HCT116 (cell line): ENCODE measurements around the gene CHRNA9. TPM values are rescaled to one million over a fixed set of nuclear protein-coding genes. Genes with fewer than 3 reads are reported as not detected.

Experiments
- ATAC-seq: fragments of 200-7000 bp; cut with Tn5 transposase; 2 replicates; pipeline ENCODE4 v1.9.1; 2020; ENCODE audit warnings: mild to moderate bottlenecking, moderate library complexity
- BruUV-seq: library from RNA; stranded (reverse); fragments of 400-500 nt; replicated peaks from 2 replicates; lab custom pipeline; 2021; lab: Mats Ljungman, UMichigan
- CTCF ChIA-PET: fragments of 300-600 bp; sonication (Branson Sonifier 250); formaldehyde crosslinking; loops from one replicate; lab custom pipeline; 2021; ENCODE audit warnings: antibody characterized with exemption; lab: Charles Lee
- POLR2A ChIA-PET: fragments of 300-600, 350-600 bp; sonication (Branson Sonifier 250); formaldehyde crosslinking; loops from one replicate; lab custom pipeline; 2021; ENCODE audit warnings: antibody characterized with exemption; lab: Charles Lee
- RAD21 ChIA-PET, 2 experiments: fragments of 300-600 bp; sonication (Branson Sonifier 250); formaldehyde crosslinking; loops; one replicate each; lab custom pipeline; 2023; ENCODE audit warnings: low total read pairs in 2 of 2; ENCODE audit not compliant: uncharacterized antibody in 2 of 2, unreplicated experiment in 2 of 2, low non-redundant PET in 1 of 2; lab: Charles Lee
- DNase-seq: peaks from one replicate; pipeline ENCODE4 v3.0.0-alpha.2; 2010; ENCODE audit warnings: low read depth, low spot score
- H2AFZ ChIP-seq: fragments of 200-600 bp; shearing (Covaris generic), sonication (generic); 2 replicates; pipeline ENCODE4 v1.6.1; 2017; ENCODE audit warnings: low read depth, mixed run types, mixed read lengths, antibody characterized with exemption, low read length; ENCODE audit not compliant: poor library complexity, severe bottlenecking
- H3K27ac ChIP-seq: 2 replicates; pipeline ENCODE4 v1.5.1; 2012; ENCODE audit warnings: low read depth, low read length
- H3K27me3 ChIP-seq: fragments of 200-600 bp; sonication (generic); 2 replicates; pipeline ENCODE4 v1.6.1; 2016; ENCODE audit warnings: mixed run types, low read length, mixed read lengths; ENCODE audit not compliant: insufficient read depth
- H3K36me3 ChIP-seq, 2 experiments: fragments of 200-500 bp in 1 of 2; fragments of 200-600 bp in 1 of 2; sonication (Bioruptor generic) in 1 of 2; sonication (generic) in 1 of 2; 2 replicates each; pipeline versions ENCODE4 v1.5.1 to v1.6.1; 2014 to 2016; ENCODE audit warnings: low read length in 2 of 2, inconsistent platforms in 1 of 2, mixed read lengths in 1 of 2, mixed run types in 1 of 2; ENCODE audit not compliant: insufficient read depth in 2 of 2, control insufficient read depth in 1 of 2
- H3K4me1 ChIP-seq, 2 experiments: fragments of 200-600 bp in 1 of 2; sonication (generic) in 1 of 2; 2 replicates each; pipeline versions ENCODE4 v1.5.1 to v1.6.1; 2012 to 2017; ENCODE audit warnings: low read length in 2 of 2, inconsistent platforms in 1 of 2, mild to moderate bottlenecking in 1 of 2, mixed read lengths in 1 of 2, mixed run types in 1 of 2, moderate library complexity in 1 of 2; ENCODE audit not compliant: insufficient read depth in 2 of 2, control insufficient read depth in 1 of 2
- H3K4me2 ChIP-seq: fragments of 200-600 bp; sonication (generic); 2 replicates; pipeline ENCODE4 v1.6.1; 2017; ENCODE audit warnings: mixed run types, low read length, mixed read lengths
- H3K4me3 ChIP-seq, 2 experiments: fragments of 200-600 bp in 1 of 2; sonication (generic) in 1 of 2; replicated peaks in 1 of 2; 2 replicates each; pipeline ENCODE4 v1.5.1; 2011 to 2016; ENCODE audit warnings: low read length in 2 of 2, control low read depth in 1 of 2, low read depth in 1 of 2, mild to moderate bottlenecking in 1 of 2, mixed read lengths in 1 of 2, mixed run types in 1 of 2
- H3K79me2 ChIP-seq: fragments of 200-600 bp; sonication (generic); 2 replicates; pipeline ENCODE4 v1.6.1; 2017; ENCODE audit warnings: mild to moderate bottlenecking, mixed run types, low read length, moderate library complexity, mixed read lengths; ENCODE audit not compliant: insufficient read depth
- H3K9ac ChIP-seq: fragments of 200-600 bp; sonication (generic); 2 replicates; pipeline ENCODE4 v1.6.1; 2016; ENCODE audit warnings: low read length, mixed read lengths
- H3K9me2 ChIP-seq: fragments of 200-600 bp; sonication (generic), shearing (Covaris generic); 2 replicates; pipeline ENCODE4 v1.6.1; 2017; ENCODE audit warnings: mixed run types, mild to moderate bottlenecking, moderate library complexity; ENCODE audit not compliant: insufficient read depth
- H3K9me3 ChIP-seq, 2 experiments: fragments of 200-500 bp in 1 of 2; fragments of 200-600 bp in 1 of 2; sonication (Bioruptor generic) in 1 of 2; sonication (generic) in 1 of 2; 2 replicates each; pipeline ENCODE4 v1.6.1; 2014 to 2017; ENCODE audit warnings: low read length in 2 of 2, mixed read lengths in 2 of 2, inconsistent platforms in 1 of 2, low read depth in 1 of 2, mild to moderate bottlenecking in 1 of 2, mixed run types in 1 of 2, moderate library complexity in 1 of 2; ENCODE audit not compliant: control insufficient read depth in 1 of 2, insufficient read depth in 1 of 2
- H4K20me1 ChIP-seq: fragments of 200-600 bp; sonication (generic), shearing (Covaris generic); 2 replicates; pipeline ENCODE4 v1.6.1; 2017; ENCODE audit warnings: mixed run types, mild to moderate bottlenecking, moderate library complexity; ENCODE audit not compliant: insufficient read depth
- CBX3 ChIP-seq: IDR thresholded peaks from 2 replicates; pipeline ENCODE4 v1.6.1; 2012; ENCODE audit warnings: low read depth
- CEBPB ChIP-seq: IDR thresholded peaks from 2 replicates; pipeline ENCODE4 v1.6.1; 2012; ENCODE audit warnings: low read depth
- EGR1 ChIP-seq: IDR thresholded peaks from 2 replicates; pipeline ENCODE4 v1.6.1; 2012; ENCODE audit warnings: low read depth
- EZH2phosphoT487 ChIP-seq: fragments of 200-600 bp; IDR thresholded peaks from 2 replicates; pipeline ENCODE4 v1.6.1; 2018; ENCODE audit warnings: antibody characterized with exemption, borderline replicate concordance
- FOSL1 ChIP-seq: IDR thresholded peaks from 2 replicates; pipeline ENCODE4 v1.6.1; 2012; ENCODE audit warnings: low read depth
- POLR2A ChIP-seq: IDR thresholded peaks from 2 replicates; pipeline ENCODE4 v1.7.0; 2011; ENCODE audit warnings: borderline replicate concordance; ENCODE audit not compliant: insufficient read depth, insufficient read length; ENCODE audit errors: extremely low read depth
- REST ChIP-seq: IDR thresholded peaks from 2 replicates; pipeline ENCODE4 v1.6.1; 2012; ENCODE audit warnings: low read depth
- SP1 ChIP-seq: IDR thresholded peaks from 2 replicates; pipeline ENCODE4 v1.6.1; 2012; ENCODE audit warnings: low read depth
- SRF ChIP-seq: IDR thresholded peaks from 2 replicates; pipeline ENCODE4 v1.6.1; 2012; ENCODE audit warnings: low read depth
- TCF7L2 ChIP-seq: IDR thresholded peaks from 2 replicates; pipeline ENCODE4 v1.7.0; 2011; ENCODE audit warnings: borderline replicate concordance, inconsistent platforms; ENCODE audit not compliant: insufficient read depth, insufficient read length; ENCODE audit errors: extremely low read depth
- YY1 ChIP-seq: IDR thresholded peaks from 2 replicates; pipeline ENCODE4 v1.6.1; 2011; ENCODE audit warnings: low read length, low read depth, moderate library complexity, mild to moderate bottlenecking; ENCODE audit not compliant: insufficient replicate concordance; ENCODE audit errors: extremely low read depth
- ZFX ChIP-seq: fragments of 450-650 bp; IDR thresholded peaks from 2 replicates; pipeline ENCODE4 v1.6.1; 2017
- ZNF274 ChIP-seq: fragments of 200-500 bp; sonication (Bioruptor generic); IDR thresholded peaks from 2 replicates; pipeline ENCODE4 v1.6.1; 2014; ENCODE audit warnings: mild to moderate bottlenecking, low read depth, low read length, inconsistent platforms
- intact Hi-C: fragments of 100-400 bp; cut with micrococcal nuclease; formaldehyde crosslinking; loops from 2 replicates; pipeline ENCODE4 v1.10.0; 2022
- total RNA-seq: library from RNA; stranded (reverse); gene quantifications from one replicate; pipeline ENCODE4 v1.2.1, GENCODE V29; 2021; ENCODE audit not compliant: unreplicated experiment
- TF ChIP-seq, protein P1 (sequence below): IDR thresholded peaks from 2 replicates; pipeline ENCODE4 v1.6.1; 2011; ENCODE audit warnings: mild to moderate bottlenecking, low read length, moderate library complexity; ENCODE audit not compliant: insufficient replicate concordance; ENCODE audit errors: extremely low read depth

The CHRNA9 gene
- total RNA-seq, 1 experiment from 2014 or later, result not detected

- H4K20me1 ChIP-seq, result no peaks in the 10 kb centered on the region
- H3K4me3 ChIP-seq, result no peak overlapping the region
- intact Hi-C loops, result loop anchor here (10.0 kb wide), 1 partner anchor 836 kb away; no protein-coding TSS in a partner anchor
- H3K9me2 ChIP-seq, result no peaks in the 10 kb centered on the region
- no peaks in the 10 kb centered on the region for H3K79me2 ChIP-seq
- H3K4me1 ChIP-seq, result no peaks in the 10 kb centered on the region; a peak in 1 of 4 replicates
- no peak for ATAC-seq
- ChIA-PET CTCF (interaction anchor here (1.0 kb wide), 1 partner anchor 9 kb away, joined by 4 read pairs; no protein-coding TSS in a partner anchor), RAD21 (no interaction called here), POLR2A (no interaction called here)
- H3K36me3 ChIP-seq, result no peaks in the 10 kb centered on the region
- no peak overlapping the region for H3K27ac ChIP-seq
- peaks cover 0 to 6% of the 10 kb centered on the region in 2 experiments; a peak in 1 of 4 replicates for H3K9me3 ChIP-seq
- H3K9ac ChIP-seq, result no peak overlapping the region
- H2AFZ ChIP-seq, result no peak overlapping the region
- H3K4me2 ChIP-seq, result no peak overlapping the region
- no peak for DNase-seq
- TF ChIP-seq SRF (no peak), FOSL1 (no peak), EZH2phosphoT487 (no peak), EGR1 (no peak), SP1 (no peak), CEBPB (no peak), ZFX (no peak)
- no TSS peak for BruUV-seq
- H3K27me3 ChIP-seq, result no peaks in the 10 kb centered on the region
Measured at GRCh38 chr4:40300371-40301162, 34.6 kb upstream of the CHRNA9 start.

- H3K27ac ChIP-seq, result no peak overlapping the region
- no peaks in the 10 kb centered on the region for H3K79me2 ChIP-seq
- RAD21 ChIA-PET, result no interaction called here
- no peak for DNase-seq
- H3K4me1 ChIP-seq, result no peaks in the 10 kb centered on the region; a peak in 1 of 4 replicates
- no peak overlapping the region for H3K9ac ChIP-seq
- no peak overlapping the region for H2AFZ ChIP-seq
- no peaks in the 10 kb centered on the region for H4K20me1 ChIP-seq
- ATAC-seq, result no peak
- no peaks in the 10 kb centered on the region for H3K27me3 ChIP-seq
- peaks cover 0 to 6% of the 10 kb centered on the region in 2 experiments; a peak in 1 of 4 replicates for H3K9me3 ChIP-seq
- BruUV-seq, result no TSS peak
- H3K36me3 ChIP-seq, result no peaks in the 10 kb centered on the region
- H3K4me3 ChIP-seq, result no peak overlapping the region
- CTCF ChIA-PET, result no interaction called here
- intact Hi-C loops, result loop anchor here (10.0 kb wide), 1 partner anchor 837 kb away; no protein-coding TSS in a partner anchor
- H3K4me2 ChIP-seq, result no peak overlapping the region
- POLR2A ChIA-PET, result no interaction called here
- no peaks in the 10 kb centered on the region for H3K9me2 ChIP-seq
- TF ChIP-seq ZNF274 (no peak), SRF (no peak), EGR1 (no peak), YY1 (no peak), FOSL1 (no peak), POLR2A (no peak), TCF7L2 (no peak), REST (no peak), ZFX (no peak), CBX3 (no peak)
- TF ChIP-seq, protein P1, sequence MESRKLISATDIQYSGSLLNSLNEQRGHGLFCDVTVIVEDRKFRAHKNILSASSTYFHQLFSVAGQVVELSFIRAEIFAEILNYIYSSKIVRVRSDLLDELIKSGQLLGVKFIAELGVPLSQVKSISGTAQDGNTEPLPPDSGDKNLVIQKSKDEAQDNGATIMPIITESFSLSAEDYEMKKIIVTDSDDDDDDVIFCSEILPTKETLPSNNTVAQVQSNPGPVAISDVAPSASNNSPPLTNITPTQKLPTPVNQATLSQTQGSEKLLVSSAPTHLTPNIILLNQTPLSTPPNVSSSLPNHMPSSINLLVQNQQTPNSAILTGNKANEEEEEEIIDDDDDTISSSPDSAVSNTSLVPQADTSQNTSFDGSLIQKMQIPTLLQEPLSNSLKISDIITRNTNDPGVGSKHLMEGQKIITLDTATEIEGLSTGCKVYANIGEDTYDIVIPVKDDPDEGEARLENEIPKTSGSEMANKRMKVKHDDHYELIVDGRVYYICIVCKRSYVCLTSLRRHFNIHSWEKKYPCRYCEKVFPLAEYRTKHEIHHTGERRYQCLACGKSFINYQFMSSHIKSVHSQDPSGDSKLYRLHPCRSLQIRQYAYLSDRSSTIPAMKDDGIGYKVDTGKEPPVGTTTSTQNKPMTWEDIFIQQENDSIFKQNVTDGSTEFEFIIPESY, result no peak
Measured at GRCh38 chr4:40301603-40302002, 33.5 kb upstream of the CHRNA9 start.
